Measurements from ENCODE around the gene GPR31. TPM values are rescaled to one million over a fixed set of nuclear protein-coding genes. Genes with fewer than 3 reads are reported as not detected.

GPR31 gene
- total and polyA plus RNA-seq, 2 donors (not counting 3 experiments of a cell fraction or from before 2014, with no cell fraction given) = not detected

DNA sequence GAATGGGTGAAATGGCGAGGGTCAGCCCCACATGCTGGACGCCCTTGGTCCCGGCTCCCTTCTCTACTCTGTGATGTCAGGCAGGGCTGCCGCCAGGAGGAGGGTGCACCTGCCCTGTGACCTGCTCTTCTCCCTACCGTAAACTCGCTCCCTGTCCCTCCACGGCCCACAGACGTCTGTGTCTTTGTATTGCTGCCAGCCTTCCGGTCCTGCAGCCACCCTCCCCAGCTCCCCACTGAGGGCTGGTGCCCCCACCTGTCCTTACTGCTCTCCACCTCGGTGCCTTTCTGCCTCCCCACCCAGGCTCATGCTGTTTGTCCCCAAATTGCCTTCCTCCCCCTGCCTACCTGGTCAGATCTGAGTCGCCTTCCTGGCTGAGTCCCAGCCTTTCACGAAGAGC, 38.9 kb downstream of the GPR31 start:
- no peak overlapping the region for H3K4me3 ChIP-seq (replicated peaks in 1 of 3; ENCODE audit: insufficient read depth in 1 of 3, low read depth in 1 of 3, low read length in 3 of 3)
- H4K20me1 ChIP-seq (replicated peaks; ENCODE audit: control insufficient read depth, extremely low read depth, insufficient read depth, low read length) = no peaks in the 10 kb centered on the region
- ChIA-PET CTCF (no interaction called here), POLR2A (no interaction called here)
- no peaks in the 10 kb centered on the region for H3K9me1 ChIP-seq (replicated peaks; ENCODE audit: control insufficient read depth, extremely low read depth, insufficient read depth, low read length)
- H3K4me2 ChIP-seq (ENCODE audit: insufficient read depth, low read length) = no peak overlapping the region
- H3K9ac ChIP-seq (replicated peaks; ENCODE audit: extremely low read depth, insufficient read depth, low read length) = no peak overlapping the region
- BruUV-seq (replicated peaks) = no TSS peak
- no peak for TF ChIP-seq EZH2 (IDR thresholded peaks at IDR 0.05; ENCODE audit: borderline replicate concordance, low read depth, low read length, severe bottlenecking)
- no peak for TF ChIP-seq POLR2AphosphoS5 (IDR thresholded peaks at IDR 0.05; ENCODE audit: insufficient read depth, low read depth, low read length)
- no peak for TF ChIP-seq GATA2 (IDR thresholded peaks at IDR 0.05; ENCODE audit: insufficient read depth, insufficient read length, low read depth, low read length)
- no peak for TF ChIP-seq MYC (IDR thresholded peaks at IDR 0.05; ENCODE audit: low read depth, low read length)
- TF ChIP-seq POLR2A (IDR thresholded peaks at IDR 0.05; ENCODE audit: low read depth, low read length) = no peak
- TF ChIP-seq, protein P1, sequence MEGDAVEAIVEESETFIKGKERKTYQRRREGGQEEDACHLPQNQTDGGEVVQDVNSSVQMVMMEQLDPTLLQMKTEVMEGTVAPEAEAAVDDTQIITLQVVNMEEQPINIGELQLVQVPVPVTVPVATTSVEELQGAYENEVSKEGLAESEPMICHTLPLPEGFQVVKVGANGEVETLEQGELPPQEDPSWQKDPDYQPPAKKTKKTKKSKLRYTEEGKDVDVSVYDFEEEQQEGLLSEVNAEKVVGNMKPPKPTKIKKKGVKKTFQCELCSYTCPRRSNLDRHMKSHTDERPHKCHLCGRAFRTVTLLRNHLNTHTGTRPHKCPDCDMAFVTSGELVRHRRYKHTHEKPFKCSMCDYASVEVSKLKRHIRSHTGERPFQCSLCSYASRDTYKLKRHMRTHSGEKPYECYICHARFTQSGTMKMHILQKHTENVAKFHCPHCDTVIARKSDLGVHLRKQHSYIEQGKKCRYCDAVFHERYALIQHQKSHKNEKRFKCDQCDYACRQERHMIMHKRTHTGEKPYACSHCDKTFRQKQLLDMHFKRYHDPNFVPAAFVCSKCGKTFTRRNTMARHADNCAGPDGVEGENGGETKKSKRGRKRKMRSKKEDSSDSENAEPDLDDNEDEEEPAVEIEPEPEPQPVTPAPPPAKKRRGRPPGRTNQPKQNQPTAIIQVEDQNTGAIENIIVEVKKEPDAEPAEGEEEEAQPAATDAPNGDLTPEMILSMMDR (IDR thresholded peaks at IDR 0.05; ENCODE audit: extremely low read depth in 1 of 2, insufficient read depth in 1 of 2, low read depth in 1 of 2, low read length in 2 of 2) = no peak
- TF ChIP-seq, protein P2, sequence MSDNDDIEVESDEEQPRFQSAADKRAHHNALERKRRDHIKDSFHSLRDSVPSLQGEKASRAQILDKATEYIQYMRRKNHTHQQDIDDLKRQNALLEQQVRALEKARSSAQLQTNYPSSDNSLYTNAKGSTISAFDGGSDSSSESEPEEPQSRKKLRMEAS (IDR thresholded peaks at IDR 0.05; ENCODE audit: insufficient read depth, insufficient read length) = no peak
- no peak for TF ChIP-seq JUN (IDR thresholded peaks at IDR 0.05; ENCODE audit: borderline replicate concordance, insufficient read depth, insufficient read length, low read depth)
- dilution Hi-C loops (cut with MboI; ENCODE audit: extremely low pct_ligation_motif_present, low sequenced_read_pairs) (no loop called here), intact Hi-C loops (cut with micrococcal nuclease) (no loop called here)
- no peaks in the 10 kb centered on the region for H3K9me3 ChIP-seq (replicated peaks; ENCODE audit: control insufficient read depth, insufficient read depth, low read length)
- no peak for DNase-seq (ENCODE audit: low read depth, low spot score)
- no peaks in the 10 kb centered on the region for H3K36me3 ChIP-seq (ENCODE audit: control insufficient read depth in 2 of 2, extremely low read depth in 1 of 2, insufficient read depth in 2 of 2, low read length in 2 of 2)
- no peak for FAIRE-seq
- H3K4me1 ChIP-seq (ENCODE audit: control insufficient read depth, extremely low read depth, insufficient read depth, low read length) = no peaks in the 10 kb centered on the region
- no peaks in the 10 kb centered on the region for H3K27me3 ChIP-seq (ENCODE audit: control insufficient read depth in 2 of 2, insufficient read depth in 2 of 2, low read length in 2 of 2)
- H2AFZ ChIP-seq (ENCODE audit: low read depth, low read length) = no peak overlapping the region
- no peak overlapping the region for H3K27ac ChIP-seq (ENCODE audit: insufficient read depth, low read depth, low read length)
- H3K79me2 ChIP-seq (ENCODE audit: control insufficient read depth, insufficient read depth, low read length) = no peaks in the 10 kb centered on the region
